GM21619 (cell line): ENCODE results near the gene GAREM1.

ENCODE experiments used
- ATAC-seq: cut with Tn5 transposase; IDR thresholded peaks from one replicate; pipeline ENCODE4 v1.9.1; 2021; ENCODE audit not compliant: unreplicated experiment

The GAREM1 gene

GRCh38 chr18:32459361-32460101 is 11.2 kb downstream of the GAREM1 start:
- no peak for ATAC-seq

GRCh38 chr18:32455361-32455760 is 15.3 kb downstream of the GAREM1 start:
- no peak for ATAC-seq

GRCh38 chr18:32454593-32454992 is 16.1 kb downstream of the GAREM1 start:
- ATAC-seq, result no peak

DNA sequence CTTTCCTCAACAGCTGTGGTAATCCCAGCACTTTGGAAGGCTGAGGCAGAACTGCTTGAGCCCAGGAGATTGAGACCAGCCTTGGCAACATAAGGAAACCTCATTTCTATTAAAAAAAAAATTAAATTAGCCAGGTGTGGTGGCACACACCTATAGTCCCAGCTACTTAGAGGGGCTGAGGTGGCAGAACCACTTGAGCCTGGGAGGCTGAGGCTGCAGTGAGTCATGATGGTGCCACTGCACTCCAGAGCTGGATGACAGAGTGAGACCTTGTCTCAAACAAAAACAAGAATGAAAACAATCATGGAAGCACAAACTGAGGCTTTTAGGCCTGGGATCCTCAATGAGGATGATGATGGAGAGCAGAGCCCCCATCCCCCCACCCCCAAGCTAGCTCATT is 19.8 kb downstream of the GAREM1 start:
- no peak for ATAC-seq

DNA sequence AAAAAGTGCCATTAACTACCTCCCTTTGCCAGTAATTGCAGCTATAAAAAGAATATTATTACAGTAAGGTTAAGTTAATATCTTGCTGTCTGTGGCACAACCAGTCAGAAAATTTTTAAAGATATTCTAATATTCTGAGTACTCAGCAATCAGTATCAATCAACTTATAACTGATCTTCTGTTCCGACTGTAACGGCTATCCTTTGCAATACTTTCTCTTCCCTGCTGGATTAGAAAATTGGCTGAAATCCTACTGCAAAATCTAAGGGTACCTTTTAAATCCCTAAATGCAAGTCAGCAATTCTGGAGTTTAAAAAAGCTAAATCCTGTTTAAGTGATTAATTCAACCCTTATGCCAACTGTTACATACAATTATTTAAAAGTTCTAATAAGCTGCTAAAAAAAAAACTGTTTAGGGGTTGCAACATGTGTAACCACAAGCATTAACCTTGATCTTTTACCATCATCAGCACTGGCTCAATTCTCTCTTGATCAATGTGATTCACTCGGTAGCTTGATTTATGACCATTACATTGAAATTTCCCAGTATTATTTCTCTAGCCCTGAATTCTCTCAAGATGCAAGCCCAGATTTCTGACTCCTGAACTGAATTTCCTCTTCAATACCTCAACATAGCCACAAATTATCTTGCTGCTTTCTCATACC is 20.5 kb downstream of the GAREM1 start:
- no peak for ATAC-seq

DNA sequence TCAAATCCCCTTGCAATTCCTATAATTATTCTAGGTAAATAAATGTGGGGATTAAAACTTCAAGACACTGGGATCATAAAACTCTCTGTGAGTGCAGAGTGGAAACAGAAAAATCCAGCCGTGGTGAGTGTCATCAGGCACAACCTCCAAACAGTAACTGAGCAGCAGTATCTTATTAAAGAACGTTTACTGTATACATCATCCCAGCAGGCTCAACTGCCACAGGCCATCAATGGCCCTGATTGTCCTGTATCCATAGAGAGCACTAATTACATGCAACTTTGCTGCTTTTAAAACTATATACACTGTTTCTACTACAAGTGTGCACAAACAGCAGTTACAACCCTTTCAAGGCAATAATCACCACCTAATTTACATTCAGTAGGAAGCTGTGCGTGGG is 23.9 kb downstream of the GAREM1 start:
- ATAC-seq, result no peak

- ATAC-seq, result no peak
Measured at GRCh38 chr18:32445846-32446245, 24.8 kb downstream of the GAREM1 start.

DNA sequence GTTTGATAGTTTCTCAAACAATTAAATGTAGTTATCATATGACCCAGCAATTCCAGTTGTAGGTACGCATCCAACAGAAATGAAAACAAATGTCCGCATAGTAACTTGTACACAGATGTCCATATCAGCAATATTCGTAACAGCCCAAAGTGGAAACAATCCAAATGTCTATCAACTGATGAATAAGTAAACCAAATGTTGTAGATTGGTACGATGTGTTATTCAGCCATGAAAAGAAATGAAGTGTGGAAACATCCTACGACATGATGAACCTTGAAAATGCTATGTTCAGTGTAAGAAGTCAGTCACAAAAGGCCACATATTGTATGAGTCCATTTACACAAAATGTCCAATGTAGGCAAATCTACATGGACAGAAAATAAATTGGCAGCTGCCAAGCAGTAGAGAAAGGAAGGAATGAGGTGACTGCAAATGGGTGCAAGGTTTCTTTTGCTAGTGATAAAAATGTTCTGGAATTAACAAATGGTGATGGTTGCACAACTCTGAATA is 26.9 kb downstream of the GAREM1 start:
- ATAC-seq, result no peak

DNA sequence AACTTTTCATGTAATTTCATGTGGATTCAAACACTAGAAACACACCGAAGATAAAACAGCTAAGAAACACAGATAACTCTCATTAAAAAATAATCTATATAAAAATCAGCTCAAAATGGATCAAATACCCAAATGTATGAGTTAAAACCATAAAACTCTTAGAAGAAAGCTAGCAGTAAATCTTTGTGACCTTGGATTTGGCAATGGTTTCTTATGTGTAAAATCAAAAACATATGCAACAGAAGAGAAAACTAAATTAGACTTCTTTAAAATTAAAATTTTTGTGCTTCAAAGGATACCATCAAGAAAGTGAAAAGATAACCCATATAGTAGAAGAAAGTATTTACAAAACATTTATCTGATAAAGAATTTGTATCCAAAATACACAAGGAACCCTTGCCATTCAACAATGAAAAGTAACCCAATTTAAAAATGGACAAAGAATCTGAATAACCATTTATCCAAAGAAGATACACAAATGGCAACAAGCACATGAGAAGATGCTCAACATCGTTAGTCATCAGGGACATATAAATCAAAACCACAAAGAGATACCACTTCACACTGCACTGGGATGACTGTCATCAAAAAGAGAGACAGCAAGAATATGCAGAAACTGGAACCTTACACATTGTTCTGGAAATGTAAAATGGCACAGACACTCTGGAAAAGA is 27.5 kb downstream of the GAREM1 start:
- no peak for ATAC-seq

- ATAC-seq, result no peak
Measured at GRCh38 chr18:32442575-32442974, 28.1 kb downstream of the GAREM1 start.

DNA sequence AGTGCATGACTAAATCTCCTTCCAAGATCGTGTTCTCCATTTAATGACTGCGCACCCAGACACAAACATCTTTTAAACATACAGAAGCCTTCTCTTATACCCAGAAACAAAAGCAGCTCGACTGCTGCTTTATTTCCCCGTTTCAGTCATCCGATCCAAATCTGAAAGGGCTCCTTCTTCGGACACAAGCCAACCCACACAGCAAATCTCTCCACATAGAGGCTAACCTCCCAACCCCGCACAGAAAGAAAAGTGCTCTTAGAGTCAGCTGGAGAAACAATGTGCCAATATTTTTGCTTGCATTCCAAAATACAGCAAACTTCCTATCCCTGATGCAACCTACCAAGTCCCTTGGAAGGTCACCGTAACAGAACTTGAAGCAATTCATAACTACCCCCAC is 29.1 kb downstream of the GAREM1 start:
- no peak for ATAC-seq

GRCh38 chr18:32440518-32440917 is 30.2 kb downstream of the GAREM1 start:
- ATAC-seq, result no peak

GRCh38 chr18:32439802-32440201 is 30.9 kb downstream of the GAREM1 start:
- ATAC-seq, result no peak

DNA sequence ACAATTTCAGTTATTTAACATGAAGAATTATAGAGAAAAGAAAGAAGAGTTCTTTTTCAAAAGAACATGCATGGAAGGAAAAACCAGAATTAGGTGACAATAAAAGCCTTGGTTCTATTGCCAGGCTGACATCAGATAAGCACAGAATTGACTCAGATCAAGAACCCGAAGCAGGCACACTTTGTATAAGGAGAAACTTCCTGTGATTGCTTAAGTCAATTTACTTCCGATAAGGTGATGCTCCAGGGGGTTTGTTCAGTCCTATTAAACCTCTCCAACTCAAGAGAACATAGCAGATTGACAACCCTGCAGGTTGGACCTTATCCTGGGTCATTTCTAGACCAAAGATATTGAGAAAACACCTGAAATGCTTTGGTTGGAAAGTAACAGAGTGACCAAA is 31.4 kb downstream of the GAREM1 start:
- ATAC-seq, result no peak

GRCh38 chr18:32438173-32438572 is 32.5 kb downstream of the GAREM1 start:
- no peak for ATAC-seq

DNA sequence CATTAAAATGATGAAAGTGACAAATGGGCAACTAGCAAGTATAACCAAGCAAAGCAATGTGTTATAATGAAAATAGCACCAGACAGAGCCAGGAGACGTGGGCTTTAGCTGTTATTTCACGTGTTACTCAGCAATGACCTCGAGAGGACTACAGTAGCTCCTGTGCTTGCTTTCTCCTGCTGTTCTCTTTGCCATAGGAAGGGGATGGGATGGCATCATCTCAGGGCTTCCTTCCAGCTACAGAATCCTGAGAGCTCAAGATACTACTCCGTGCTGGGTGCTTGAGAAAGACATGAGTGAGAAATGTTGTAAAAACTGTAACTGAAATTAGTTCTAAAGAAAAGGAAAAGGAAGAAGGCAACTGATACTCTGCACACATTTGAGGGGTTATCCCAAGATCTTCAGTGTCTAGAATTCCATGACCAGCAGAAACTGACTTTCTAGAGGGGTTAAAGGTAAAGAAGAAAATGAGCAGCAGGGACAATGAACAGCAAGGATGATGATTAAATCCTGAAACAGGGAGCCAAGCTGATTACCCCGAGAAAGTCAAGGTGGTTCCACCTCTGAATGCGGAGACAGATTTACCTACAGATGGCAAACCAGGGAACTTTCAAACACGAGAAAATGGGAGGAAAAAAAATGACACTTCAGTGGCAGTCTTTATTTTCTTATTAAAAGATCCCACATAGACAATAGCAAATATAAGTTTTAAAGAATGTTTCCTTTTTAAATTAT is 33.4 kb downstream of the GAREM1 start:
- ATAC-seq, result no peak

- no peak for ATAC-seq
Measured at GRCh38 chr18:32435631-32436500, 34.8 kb downstream of the GAREM1 start.

DNA sequence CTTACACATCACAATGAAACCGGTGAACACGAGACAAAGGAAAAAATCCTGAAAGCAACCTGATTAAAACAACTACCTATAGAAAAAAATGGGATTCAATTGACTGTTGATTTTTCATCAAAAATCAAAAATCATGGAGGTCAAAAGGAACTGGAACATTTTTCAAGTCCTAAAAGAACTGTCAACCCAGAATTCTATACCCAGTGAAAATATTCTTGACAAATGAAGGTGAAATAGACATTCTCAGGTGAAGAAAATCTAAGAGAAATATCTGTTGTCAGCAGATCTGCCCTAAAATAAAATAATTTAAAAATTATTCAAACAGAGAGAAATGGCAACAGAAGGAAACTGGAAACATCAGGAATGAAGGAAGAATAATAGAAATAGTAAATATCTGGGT is 38.9 kb downstream of the GAREM1 start:
- no peak for ATAC-seq

DNA sequence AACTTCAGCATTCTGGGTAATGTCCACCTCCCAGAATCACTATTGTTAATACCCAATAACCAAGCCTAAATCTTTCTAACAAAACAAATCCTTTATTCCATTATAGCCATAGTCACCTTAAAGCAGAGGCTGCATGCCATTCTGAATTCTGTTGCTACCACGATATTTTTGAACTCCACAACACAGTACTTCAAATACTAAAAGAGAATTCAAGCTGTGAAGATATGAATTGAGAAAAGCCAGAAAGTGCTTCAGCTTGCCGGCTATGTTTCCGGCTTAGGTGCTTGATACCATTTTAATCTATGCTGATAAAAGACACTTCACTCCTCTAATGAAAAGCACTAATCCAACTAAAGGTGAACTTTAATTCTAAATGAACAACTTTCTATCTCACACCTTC is 41.3 kb downstream of the GAREM1 start:
- no peak for ATAC-seq
